GDM1 (cell line): ENCODE measurements around the gene DHCR24.

Experiments
- DNase-seq: peaks from one replicate; lab custom pipeline; 2025; lab: John Stamatoyannopoulos, UW

Gene DHCR24

DNA sequence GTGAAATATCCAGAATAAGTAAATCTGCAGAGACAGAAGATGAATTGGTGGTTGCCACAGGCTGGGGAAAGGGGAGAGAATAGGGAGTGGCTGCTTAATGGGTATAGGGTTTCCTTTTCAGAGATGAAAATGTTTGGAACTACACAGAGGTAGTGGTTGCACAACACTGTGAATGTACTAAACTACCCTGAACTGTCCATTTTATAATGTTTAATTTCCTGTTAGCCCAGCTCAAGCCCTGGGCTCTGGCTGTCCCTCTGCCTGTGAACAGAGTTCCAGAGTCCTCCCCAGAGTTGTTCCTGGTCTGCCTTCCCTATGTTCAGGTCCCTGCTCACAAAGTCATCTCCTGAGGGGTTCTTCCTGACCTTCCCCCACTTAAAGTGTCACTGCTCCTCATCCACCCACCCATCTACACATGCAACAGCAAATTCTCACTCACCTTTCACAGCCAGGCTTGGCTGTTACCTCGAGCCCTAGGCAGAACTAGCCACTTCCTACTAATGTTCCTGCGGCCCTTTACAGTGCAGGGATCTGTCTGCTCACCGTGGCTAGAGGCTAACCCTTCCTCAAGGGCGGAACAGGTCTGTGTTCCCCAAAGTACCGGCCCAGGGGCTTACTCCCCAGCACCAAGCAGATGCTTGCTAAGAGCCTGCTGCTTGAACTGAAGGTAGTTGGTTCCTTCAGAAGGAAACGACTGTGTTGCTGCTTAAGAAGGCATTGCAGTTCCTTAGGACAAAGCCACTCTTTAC lies 22.4 kb downstream of the DHCR24 start:
- DNase-seq = no peak

DNA sequence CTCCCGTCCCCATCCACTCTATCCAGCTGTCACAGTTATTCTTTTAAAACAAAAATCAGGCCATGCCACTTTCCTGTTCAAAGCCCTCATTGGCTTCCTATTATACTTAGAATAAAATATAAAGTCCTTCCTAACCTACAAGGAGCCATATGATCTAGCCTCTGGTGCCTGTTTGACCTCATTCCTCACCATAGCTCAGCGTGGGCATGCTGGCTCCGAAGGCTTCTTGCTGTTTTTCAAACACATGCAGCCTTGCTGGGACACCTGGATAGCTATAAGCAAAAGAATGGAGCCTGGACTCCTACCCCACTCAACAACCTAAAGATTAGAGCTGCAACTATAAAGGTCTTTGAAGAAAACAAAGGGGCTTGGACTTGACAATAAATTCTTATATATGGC lies 23.7 kb downstream of the DHCR24 start:
- no peak for DNase-seq

DNA sequence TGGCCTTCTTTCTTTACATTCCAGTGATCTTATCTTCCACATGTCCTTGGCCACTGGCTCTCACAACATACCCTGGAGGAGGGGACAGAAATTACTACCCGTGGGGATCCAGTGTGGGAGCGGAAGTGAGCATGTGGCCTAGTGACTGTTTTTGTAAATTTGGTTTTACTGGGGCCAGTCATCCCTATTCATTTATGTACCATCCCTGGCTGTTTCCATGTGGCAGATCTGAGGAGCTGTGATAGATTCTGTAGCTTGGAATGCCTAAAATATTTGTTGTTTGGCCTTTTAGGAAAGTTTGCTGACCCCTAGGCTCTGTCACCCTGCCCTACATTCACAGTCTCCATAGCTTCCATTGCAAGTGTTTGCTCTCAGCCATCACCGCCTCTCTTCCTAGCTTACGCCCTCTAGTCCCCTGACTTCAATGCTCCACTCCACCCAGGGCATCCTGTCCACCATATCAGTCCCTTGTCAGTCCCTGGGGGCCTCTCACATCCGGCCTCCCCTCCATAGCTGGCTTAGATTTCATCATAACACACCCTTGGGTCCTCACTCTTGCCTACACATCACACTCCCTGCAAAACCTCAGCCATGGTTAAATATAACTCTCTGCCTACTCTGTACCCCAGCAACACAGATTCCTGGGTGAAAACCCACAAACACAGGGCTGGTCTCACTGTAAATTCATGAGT lies 25.8 kb downstream of the DHCR24 start:
- no peak for DNase-seq

DNA sequence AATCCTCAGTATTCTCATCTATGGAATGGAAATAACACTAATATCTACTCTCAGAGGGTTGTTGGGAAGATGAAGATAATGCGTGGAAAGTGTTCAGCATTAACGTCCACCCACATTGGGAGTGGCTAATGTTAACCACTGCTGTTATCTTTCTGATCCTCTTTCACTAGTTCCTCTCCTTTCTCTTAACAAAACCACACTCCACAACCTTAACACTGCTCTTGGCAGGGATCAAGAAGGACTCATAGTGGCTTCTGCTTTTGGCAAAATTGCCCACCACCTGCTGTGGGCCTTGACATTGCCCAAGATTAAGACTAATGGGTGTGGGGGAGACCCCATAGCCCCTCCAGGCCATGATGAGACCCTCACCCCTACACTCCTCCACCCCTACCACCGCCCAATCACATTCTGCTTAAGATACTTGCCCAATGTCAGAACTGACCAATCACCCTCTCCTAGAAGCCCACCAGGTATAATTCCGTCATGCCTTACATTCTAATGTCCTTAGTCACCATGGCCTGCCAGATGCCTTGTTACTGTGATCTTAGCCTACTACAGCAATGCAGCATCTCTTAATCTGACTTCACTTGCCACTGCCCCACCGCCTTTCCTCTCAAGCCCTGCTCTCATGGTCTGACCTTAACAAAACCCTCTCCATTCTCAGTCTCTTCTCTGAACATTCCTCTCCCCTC lies 27.1 kb downstream of the DHCR24 start:
- DNase-seq = no peak

DNA sequence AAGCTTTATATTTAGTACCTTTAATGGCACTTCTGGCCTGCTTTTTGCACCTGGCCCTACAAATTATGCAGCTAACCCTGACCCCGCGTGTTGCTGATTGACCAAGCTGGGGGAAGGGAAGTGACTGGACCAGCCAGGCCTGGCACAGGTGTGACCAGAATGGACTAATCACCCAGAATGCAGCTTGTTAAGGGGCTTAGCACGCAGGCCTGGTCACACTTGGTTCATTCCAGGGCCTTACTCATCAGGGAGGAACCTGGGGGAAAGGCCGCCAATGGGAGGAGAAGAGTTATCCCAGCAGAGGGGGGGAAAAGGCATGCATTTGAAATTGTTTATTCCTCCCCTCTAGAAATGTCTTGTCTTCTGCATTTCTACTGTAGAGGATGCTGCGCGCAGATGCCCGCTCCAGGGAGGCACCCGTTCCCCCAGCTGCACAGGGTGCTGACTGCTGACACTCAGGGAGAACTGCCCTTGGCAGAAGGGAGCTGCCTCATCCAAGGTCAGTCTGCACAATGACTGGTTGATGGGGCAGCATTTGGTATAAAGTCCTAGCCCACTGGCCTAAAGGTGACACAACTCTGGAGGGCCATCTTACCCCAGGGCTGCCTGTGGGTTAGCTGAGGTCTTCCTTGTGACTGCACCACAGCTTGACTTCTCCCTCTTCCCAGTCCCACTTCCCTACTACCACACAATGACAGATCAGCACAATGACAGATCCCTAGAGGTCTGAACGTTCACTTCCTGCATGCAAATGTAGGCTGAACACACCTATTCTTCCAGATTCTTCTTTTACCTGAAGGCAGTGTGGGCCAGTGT lies 29.0 kb downstream of the DHCR24 start:
- DNase-seq = no peak

DNA sequence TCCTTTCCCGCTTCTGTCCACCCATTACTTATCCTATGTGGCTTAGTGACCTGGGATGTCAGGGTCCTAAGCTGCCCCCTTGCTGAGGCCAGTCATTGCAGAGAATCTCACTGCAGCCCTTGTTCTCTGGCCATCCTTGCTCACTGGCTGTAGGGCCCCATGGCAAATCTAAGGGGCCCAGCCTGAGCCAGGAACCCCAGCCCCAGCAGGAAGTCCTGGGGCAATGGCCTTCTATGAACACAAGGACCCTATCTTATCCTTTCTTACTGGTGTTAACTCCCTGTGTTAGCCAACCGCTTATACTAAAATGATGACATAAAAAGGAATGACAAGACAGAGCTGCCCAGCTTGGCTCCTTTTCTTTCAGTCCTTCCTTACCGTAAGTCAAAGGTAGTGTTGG lies 29.9 kb downstream of the DHCR24 start:
- DNase-seq = no peak

DNA sequence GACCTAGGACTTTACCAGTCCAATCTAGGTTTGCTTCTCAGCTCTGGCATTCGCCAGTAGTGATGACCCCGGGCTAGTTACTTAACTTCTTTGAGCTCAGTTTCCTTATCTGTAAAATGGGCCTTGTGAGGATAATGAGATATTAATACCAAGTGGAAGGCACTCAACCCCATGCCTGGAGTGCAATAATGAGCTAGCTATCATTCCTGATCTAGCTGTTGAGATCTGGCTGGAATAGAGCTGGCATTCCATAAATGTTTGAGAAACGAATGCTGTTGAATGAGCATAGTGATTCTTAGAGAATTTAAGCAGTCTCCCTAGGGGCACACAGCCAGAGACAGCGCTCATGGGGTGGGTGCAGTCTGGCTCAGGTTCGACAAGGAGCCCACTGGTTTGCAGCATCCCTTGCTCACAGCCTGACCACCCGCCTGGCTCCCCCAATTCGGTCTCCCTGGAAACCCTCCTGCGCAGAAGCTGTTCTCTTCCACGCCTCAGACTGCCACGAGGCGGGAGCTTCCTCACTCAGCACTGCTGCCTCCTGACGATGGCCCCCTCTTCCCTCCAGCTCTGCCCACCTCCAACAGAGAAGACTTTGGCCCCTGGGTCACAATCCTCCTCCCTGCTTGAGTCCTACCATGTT lies 32.5 kb downstream of the DHCR24 start:
- no peak for DNase-seq

DNA sequence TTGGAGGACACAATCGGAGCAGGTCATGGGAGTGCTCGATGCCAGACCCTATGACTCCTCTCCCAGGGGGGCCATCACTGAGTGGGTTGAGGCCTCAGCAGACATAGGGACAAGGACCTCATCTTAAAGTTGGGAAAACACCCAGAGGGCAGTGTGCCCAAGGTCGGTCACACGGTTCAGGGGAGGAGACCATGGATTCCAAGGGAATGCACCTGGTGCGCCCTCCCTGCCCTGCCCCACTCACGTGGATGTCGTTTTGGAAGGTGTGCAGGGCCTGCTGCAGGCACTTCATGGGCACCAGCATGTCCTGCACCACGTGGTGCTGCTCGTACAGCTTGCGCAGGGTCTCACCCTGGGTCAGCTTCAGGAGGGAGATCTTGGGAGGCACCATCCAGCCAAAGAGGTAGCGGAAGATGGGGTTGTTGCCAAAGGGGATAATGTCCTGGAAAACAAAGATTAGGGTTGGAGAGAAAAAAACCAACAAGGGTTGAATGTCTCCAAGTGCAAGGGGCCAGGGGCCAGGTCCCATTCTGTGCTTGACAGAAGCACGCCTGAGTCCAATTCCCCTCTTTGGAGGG lies 33.1 kb downstream of the DHCR24 start:
- DNase-seq = no peak

DNA sequence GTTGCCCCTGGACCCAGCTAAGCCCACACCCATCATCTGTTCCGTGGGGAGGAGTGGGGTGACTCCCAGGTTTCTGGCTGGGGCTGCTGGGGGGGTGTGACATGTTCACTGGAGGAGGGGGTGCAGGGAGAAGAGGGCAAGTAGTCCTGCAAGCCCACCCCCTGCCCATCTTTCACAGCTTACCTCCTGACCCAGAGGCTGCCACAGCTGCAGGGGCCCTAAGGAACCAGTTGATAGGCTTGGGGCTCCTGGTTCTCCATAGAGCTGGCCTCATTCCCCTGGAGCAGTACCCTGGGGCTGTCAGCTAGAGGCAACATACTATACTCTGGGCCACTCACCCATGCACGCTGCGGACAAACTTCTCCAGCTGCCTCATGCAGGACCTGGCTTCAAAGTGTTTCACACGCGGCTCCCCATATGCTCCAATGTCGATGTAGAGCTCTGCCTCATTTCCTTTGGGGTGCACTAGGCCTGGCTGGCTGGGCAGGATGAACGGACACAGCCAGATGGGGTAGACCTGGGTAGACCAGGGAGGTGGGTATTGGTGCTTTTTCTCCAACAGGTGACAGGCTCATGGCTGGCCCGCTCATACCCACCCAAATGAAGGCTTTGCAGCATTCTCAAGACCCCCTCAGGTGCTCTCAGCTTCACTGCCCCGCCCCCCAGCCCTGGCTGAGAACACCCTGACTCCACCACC lies 33.8 kb downstream of the DHCR24 start:
- no peak for DNase-seq

DNA sequence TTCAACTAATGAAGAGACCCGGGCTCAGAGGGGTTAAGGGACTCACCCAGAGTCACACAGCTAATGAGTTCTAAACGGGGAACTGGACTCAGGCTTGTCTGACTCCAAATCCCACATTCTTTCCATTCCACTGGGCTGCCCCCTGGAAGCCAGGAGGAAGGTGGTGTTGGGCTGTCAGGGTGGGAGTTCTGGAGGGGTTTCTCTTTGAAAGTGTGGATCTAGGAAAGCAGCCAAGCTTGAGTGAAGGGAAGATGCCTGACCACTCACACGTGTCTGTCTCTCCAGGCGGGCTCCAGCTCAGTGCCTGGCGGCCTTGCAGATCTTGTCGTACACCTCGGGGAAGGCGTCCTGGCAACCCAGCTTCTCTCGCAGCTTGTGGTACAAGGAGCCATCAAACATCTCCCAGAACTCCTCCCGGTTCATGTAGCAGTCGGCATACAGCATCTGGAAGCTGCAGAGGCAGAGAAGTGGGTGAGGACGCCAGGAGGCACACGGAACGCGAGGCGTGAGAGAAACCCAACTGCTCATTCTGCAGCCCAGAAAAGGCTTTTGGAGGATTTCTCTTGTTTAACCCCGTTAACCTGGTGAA lies 35.0 kb downstream of the DHCR24 start:
- no peak for DNase-seq

DNA sequence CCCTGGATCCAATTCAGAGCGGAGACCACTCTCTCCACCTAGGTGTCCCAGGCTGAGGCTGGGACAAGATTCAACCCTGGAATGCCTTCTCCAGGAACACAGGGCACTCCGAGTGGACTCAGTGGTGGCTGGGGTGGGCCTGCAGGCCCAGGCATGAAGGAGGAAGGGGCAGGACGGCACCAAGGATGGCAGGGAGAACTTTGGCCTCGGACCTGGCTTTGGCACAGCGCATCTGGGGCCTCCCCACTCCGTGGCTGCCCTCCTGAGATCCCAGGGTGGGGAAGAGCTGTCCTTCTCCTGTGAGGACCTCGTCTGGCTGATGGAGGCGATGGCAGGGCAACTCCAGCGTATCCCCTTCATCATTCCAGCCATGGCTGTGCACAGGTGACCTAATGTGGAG lies 35.6 kb downstream of the DHCR24 start:
- DNase-seq = no peak

DNA sequence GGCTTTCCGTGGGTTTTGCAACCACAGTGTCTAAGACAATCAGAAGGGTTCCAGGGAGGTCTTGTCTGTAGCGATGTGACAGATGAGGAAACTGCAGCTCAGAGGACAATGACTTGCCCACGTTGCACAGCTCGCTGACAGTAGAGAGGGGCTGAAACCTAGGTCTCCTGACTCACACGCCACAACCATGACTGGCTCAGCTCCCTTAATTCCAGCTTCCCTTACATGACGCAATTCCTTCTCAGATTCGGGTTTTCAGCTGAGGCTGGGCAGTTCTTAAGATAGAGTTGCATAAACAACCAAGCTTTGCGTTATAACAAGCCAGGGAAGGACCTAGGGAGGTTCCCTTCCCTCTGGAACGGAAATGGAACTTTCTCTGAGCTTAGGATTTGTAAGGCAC lies 36.3 kb downstream of the DHCR24 start:
- DNase-seq = no peak

DNA sequence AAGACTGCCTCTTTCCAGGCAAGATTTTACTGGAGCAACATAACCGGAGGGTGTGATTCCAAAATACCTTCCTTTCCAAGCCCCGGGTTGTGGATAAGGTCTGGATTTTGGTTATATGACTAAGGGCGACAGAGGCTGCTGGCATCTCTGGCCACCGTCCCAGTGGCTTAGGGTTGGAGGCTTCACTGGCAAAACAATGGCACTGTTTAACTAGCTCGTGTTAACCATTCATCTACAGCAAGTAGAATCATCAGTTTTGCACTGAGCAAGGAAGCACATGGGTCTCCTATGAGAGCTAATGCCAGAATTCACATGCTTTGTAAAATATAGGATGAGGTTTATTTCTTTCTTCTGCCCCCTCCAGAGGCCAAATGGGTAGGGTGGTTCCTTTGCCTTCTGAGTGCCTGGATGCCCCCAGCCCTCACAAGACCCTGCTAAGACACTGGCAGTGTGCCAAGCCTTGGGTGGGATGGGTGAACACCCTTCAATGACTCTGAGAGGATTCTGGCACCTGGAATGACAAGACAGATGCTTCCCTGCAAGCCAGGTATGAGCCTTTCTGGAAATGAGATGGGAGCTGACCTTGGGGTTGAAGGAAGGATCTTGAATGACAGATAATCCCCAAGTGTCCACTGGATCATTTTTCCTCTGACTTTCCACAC lies 36.8 kb downstream of the DHCR24 start:
- no peak for DNase-seq

DNA sequence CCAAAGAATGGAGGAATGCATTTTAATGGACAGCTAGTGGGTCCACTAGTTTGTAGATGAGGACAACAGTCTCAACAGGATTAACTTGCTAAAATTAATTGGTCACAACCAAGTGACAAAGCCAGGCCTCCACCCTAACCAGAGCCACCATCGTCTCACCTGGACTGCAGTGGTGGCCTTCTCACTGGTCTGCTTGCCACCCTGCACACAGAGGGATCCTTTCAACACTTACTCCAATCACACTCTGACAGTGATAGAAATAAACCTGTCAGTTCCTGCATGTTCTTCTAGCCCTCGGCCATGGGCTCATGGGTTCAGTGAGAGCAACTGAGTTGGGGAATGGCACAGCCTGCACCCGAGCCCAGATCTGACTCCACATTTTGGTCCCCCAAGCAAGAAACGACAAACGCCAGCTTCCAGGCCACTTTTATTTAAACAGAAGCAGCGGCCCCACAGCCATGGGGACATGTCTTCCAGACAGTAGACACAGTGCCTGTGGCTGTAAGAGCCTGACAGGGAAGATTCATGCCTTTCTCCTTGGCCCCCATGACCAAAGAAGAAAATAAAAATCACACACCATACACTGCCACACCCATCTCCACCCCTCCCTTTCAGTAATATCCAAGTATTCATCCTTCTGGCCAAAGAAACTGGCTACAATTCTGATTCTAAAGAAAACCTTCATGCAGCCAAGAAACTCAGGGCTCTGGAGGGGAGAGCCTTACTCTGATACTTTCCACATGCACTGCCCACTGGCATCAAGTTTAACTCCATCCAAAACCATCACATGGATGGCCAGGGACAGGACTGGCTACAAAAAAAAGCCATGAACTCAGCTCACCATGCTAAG lies 37.6 kb downstream of the DHCR24 start:
- no peak for DNase-seq

DNA sequence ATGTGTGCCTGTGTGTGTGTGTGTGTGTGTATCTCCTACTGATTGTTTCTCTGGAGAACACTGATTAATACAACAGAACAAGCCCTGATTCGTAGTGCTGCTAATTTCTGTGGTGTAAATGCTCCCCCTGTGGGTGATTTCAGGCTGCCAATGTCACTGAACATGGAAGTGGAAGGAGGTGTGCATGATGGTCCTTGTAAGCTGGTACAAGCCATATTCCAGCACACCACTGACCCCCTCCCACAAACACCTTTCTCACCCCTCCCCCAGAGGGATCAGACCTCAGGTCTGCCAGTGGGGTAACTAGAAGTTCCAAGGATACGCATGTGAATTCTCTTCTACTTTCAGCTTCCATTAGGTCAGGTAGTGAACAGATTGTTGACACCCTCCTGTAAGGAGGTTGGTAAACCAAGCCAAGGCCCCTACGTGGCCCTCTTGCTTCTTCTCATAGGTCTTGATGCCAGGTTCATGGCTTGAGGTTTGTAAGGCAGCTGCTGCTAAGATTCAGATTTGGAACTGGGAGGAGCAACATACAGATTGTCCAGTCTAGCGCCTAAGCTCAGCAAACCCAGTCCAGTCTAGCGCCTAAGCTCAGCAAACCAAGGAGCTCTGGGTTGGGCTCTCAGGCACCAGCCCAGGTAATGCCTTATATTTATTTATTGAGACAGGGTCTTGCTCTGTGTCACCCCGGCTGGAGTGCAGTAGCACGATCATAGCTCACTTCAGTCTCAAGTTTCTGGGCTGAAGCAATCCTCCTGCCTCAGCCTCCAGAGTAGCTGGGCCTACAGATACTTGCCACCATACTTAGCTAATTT lies 38.7 kb downstream of the DHCR24 start:
- no peak for DNase-seq

DNA sequence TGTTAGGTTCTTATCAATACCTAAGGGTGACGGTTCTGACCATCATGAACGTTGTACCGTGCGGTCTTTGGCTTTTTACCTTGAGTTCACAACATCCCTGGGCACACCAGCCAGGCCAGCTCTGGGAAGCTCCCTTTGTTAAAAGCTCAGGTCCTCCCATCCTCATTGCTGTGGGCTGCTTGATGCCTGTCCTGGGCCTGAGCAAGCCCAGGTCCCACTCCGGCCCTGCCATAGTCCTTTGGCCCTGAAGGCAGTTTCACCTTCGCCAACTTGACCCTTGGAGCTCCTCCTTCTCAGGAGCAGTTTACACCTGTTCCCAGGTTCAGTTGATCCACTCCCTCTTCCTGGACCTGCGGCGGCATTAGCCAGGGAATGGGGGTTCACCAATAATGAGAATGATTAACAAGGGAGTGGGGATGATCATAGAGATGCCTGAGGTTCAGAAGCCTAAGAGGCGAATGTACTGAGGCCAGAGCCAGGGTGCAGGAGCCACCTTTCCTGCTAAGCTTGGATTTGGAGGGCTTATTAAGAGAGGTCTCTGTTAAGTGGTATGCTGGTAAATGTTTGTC lies 40.2 kb downstream of the DHCR24 start:
- DNase-seq = no peak

DNA sequence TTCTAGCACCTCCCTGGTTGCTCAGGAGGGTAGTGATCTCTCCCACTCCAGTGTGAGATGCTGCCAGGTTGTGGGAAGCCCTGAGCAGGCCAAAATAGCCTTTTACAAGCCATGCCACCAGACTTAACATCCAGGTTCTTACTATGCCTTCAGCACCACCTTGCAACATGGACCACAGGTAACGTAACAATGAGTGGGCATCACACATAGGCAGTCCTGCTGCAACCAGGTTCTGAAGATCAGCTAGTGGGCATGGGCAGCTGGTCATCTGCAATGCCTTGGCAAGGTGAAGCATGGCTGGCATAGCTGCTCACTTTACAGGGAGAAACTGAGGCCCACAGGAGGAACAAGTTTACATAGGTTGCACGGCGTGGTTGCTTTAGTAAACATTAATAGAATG lies 40.7 kb downstream of the DHCR24 start:
- DNase-seq = no peak

DNA sequence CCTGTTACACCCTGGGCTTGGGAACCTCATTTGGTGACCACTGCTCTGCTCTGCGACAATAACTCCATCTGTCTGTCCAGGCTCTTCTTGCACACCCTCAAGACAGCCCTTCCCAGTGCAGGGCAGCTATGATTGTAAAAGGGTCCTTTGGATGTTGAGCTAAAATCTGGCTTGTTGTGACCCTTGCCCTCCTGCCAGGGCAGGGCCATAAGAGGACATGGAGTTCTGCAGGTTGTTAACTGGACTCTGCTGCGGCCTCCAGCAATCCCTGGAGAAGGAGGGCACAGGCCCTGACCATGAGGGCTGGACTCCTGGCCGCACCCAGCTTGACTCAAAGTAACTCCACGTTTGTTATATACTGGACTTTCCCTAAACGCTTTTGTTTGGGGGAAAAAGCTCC lies 41.2 kb downstream of the DHCR24 start:
- no peak for DNase-seq
